Omental fat pad (tissue), 4 donors: ENCODE measurements around the gene LTC4S. TPM values are rescaled to one million over a fixed set of nuclear protein-coding genes. Genes with fewer than 3 reads are reported as not detected.

Experiments used
- ATAC-seq: fragments of 150-250 bp; one replicate; pipeline ENCODE4 v1.9.1; 2016; ENCODE audit warnings: mild to moderate bottlenecking, moderate library complexity; ENCODE audit not compliant: low FRiP score
- DNase-seq: peaks from one replicate; pipeline ENCODE4 v3.0.0-alpha.2; 2019; ENCODE audit warnings: low spot score
- small RNA-seq: library from RNA; depleted of rRNA; stranded (forward); fragments of <200 nt; gene quantifications from one replicate; pipeline ENCODE3, GENCODE V24; 2016
- total RNA-seq, 4 donors: library from RNA; depleted of rRNA; stranded (reverse); fragments of >200 nt; gene quantifications; one replicate each; pipeline ENCODE4 v1.1.0, GENCODE V29; 2016
- TF ChIP-seq, protein P1 (sequence below), 3 donors: fragments of 450-650 bp; IDR thresholded peaks; one replicate each; pipeline ENCODE4 v1.5.1; 2016 to 2017; ENCODE audit warnings: antibody characterized with exemption in 3 of 3, mild to moderate bottlenecking in 3 of 3, moderate library complexity in 2 of 3

Gene LTC4S
- total RNA-seq, 4 donors from 2014 or later = 7.1 to 15.1 (median 12.0) TPM

- TF ChIP-seq, protein P1, sequence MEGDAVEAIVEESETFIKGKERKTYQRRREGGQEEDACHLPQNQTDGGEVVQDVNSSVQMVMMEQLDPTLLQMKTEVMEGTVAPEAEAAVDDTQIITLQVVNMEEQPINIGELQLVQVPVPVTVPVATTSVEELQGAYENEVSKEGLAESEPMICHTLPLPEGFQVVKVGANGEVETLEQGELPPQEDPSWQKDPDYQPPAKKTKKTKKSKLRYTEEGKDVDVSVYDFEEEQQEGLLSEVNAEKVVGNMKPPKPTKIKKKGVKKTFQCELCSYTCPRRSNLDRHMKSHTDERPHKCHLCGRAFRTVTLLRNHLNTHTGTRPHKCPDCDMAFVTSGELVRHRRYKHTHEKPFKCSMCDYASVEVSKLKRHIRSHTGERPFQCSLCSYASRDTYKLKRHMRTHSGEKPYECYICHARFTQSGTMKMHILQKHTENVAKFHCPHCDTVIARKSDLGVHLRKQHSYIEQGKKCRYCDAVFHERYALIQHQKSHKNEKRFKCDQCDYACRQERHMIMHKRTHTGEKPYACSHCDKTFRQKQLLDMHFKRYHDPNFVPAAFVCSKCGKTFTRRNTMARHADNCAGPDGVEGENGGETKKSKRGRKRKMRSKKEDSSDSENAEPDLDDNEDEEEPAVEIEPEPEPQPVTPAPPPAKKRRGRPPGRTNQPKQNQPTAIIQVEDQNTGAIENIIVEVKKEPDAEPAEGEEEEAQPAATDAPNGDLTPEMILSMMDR (IDR thresholded peaks at IDR 0.05) = no peak
- ATAC-seq = no peak
- DNase-seq = peak; percentile 20
These were observed 46.5 kb downstream of the LTC4S start for GRCh38 chr5:179840321-179840720.

DNA sequence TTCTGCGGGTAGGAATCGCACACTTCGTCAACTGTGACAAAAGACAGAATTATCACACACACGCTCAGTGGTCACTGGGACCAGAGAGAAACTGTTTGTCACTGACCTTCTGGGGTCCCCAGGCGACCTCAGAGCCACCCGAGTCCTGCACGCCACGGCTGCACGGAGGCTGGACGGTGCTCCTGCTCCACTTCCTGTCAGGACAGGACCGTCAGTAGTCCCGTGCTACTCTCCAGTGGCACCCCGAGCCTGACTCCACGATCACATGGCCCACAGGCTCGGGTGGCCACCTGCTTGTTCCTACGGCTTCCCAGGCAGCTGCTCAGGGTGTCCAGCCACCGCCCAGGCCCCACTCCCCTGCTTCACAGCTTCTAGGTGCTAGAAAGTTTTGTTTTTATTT lies 47.0 kb downstream of the LTC4S start:
- DNase-seq = peak; percentile 20
- no peak for ATAC-seq
- TF ChIP-seq, protein P1 (IDR thresholded peaks at IDR 0.05) = no peak

DNA sequence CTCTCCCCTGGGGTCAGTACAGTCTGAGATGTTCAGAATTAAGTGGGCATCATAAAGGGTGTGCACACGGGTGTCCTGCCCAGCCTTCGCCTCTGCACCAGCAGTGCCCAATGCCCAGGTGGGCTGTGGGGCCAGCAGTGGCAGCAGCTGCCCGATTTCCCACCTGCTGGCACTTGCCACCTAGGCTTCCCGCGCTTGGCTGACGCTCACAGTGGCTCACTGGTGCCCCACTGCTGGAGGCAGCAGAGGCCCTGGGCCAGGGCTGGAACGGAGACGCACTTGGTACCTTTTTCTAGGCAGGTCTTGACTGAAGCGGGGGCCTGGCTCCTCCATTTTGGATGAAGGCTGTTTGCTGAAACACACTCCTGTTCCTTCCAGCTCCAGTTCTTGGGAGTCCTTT lies 47.8 kb downstream of the LTC4S start:
- ATAC-seq (no peak), DNase-seq (peak; percentile 14)
- TF ChIP-seq, protein P1 (IDR thresholded peaks at IDR 0.05) = no peak

Small RNAs within 50 kb of the gene (small RNA-seq; reads per million reads assigned to genes)
- gene MIR1229 = not detected

Other genes starting within 250 kb of the LTC4S start
- gene RUFY1, start 243.4 kb upstream of the LTC4S start, total RNA-seq = 10 to 100 TPM; 39.7 to 62.2 (median 47.9) TPM
- 100 to 1,000 TPM; 410 to 898 (median 679) TPM for gene HNRNPH1, start 170.3 kb upstream of the LTC4S start, total RNA-seq
- not detected for gene CBY3, start 113.0 kb upstream of the LTC4S start, total RNA-seq
- 100 to 1,000 TPM; 269 to 487 (median 358) TPM for gene CANX, start 95.0 kb upstream of the LTC4S start, total RNA-seq
- gene MAML1, start 61.2 kb upstream of the LTC4S start, total RNA-seq = 10 to 100 TPM; 12.6 to 28.1 (median 21.1) TPM
- 10 to 100 TPM; 67.6 to 90.1 (median 73.9) TPM for gene MGAT4B, start 12.9 kb downstream of the LTC4S start, total RNA-seq
- 100 to 1,000 TPM; 400 to 762 (median 566) TPM for gene SQSTM1, start 26.9 kb downstream of the LTC4S start, total RNA-seq
- 10 to 100 TPM; 15.3 to 26.8 (median 17.7) TPM for gene MRNIP, start 64.8 kb downstream of the LTC4S start, total RNA-seq
- 100 to 1,000 TPM in 2 of 4 donors, 10 to 100 TPM in 2; 85.4 to 114 (median 97.0) TPM for gene TBC1D9B, start 113.9 kb downstream of the LTC4S start, total RNA-seq